A673 (cell line): ENCODE measurements around the gene PDE9A. TPM values are rescaled to one million over a fixed set of nuclear protein-coding genes. Genes with fewer than 3 reads are reported as not detected.

ENCODE experiments used
- BruUV-seq: library from RNA; stranded (reverse); fragments of 400-500 nt; replicated peaks from 2 replicates; lab custom pipeline; 2021; lab: Mats Ljungman, UMichigan
- CTCF ChIA-PET: fragments of 300-600 bp; sonication (Branson Sonifier 250); formaldehyde crosslinking; loops from one replicate; lab custom pipeline; 2022; ENCODE audit warnings: antibody characterized with exemption; lab: Charles Lee
- POLR2A ChIA-PET: fragments of 300-600 bp; sonication (Branson Sonifier 250); formaldehyde crosslinking; loops from one replicate; lab custom pipeline; 2022; ENCODE audit warnings: antibody characterized with exemption; ENCODE audit not compliant: low non-redundant PET; lab: Charles Lee
- DNase-seq: peaks from one replicate; pipeline ENCODE4 v3.0.0-alpha.2; 2015; ENCODE audit warnings: low spot score
- H3K27ac ChIP-seq: fragments of 200-600 bp; sonication (generic); 2 replicates; pipeline ENCODE4 v1.5.1; 2016; ENCODE audit warnings: mixed run types, low read depth, mild to moderate bottlenecking, mixed read lengths, antibody characterized with exemption, low read length; ENCODE audit not compliant: poor library complexity, severe bottlenecking
- H3K27me3 ChIP-seq: fragments of 200-600 bp; sonication (generic); replicated peaks from 2 replicates; pipeline ENCODE4 v1.6.1; 2017; ENCODE audit warnings: mixed run types, low read depth, mild to moderate bottlenecking, mixed read lengths, antibody characterized with exemption, low read length; ENCODE audit not compliant: insufficient read depth, poor library complexity
- H3K36me3 ChIP-seq: fragments of 200-600 bp; sonication (generic); 2 replicates; pipeline ENCODE4 v1.6.1; 2016; ENCODE audit warnings: mixed run types, mild to moderate bottlenecking, mixed read lengths, antibody characterized with exemption, low read length; ENCODE audit not compliant: insufficient read depth, poor library complexity, severe bottlenecking
- H3K4me1 ChIP-seq: fragments of 200-600 bp; sonication (generic); 2 replicates; pipeline ENCODE4 v1.6.1; 2017; ENCODE audit warnings: mixed run types, mild to moderate bottlenecking, mixed read lengths, antibody characterized with exemption, low read length; ENCODE audit not compliant: insufficient read depth, poor library complexity, severe bottlenecking
- H3K4me3 ChIP-seq: fragments of 200-600 bp; sonication (generic); 2 replicates; pipeline ENCODE4 v1.5.1; 2016; ENCODE audit warnings: low read depth, mixed run types, mild to moderate bottlenecking, mixed read lengths, low read length; ENCODE audit not compliant: poor library complexity, severe bottlenecking
- H3K9me3 ChIP-seq: fragments of 200-600 bp; sonication (generic); 2 replicates; pipeline ENCODE4 v1.6.1; 2016; ENCODE audit warnings: mixed run types, low read depth, mild to moderate bottlenecking, mixed read lengths, antibody characterized with exemption, low read length; ENCODE audit not compliant: poor library complexity, severe bottlenecking
- CTCF ChIP-seq: fragments of 300-800, 200-600 bp; sonication (generic); conservative IDR thresholded peaks from 2 replicates; pipeline ENCODE4 v1.5.1; 2017; ENCODE audit warnings: low read depth, mild to moderate bottlenecking, antibody characterized with exemption, low read length, moderate library complexity, mixed read lengths
- EZH2 ChIP-seq: fragments of 200-600 bp; sonication (generic); IDR thresholded peaks from 2 replicates; pipeline ENCODE4 v1.6.1; 2017; ENCODE audit warnings: borderline replicate concordance, low read depth, mild to moderate bottlenecking, mixed read lengths, antibody characterized with exemption, low read length; ENCODE audit not compliant: poor library complexity, severe bottlenecking
- intact Hi-C: fragments of 100-400 bp; cut with micrococcal nuclease; formaldehyde crosslinking; loops from one replicate; pipeline ENCODE4 v1.10.0; 2022; ENCODE audit not compliant: unreplicated experiment
- total RNA-seq: library from RNA; stranded (reverse); gene quantifications from 2 replicates; pipeline ENCODE4 v1.2.3, GENCODE V29; 2021

Gene PDE9A
- total RNA-seq, 1 experiment from 2014 or later, result 14.3 TPM

- Histone ChIP-seq H3K4me3 (no peak overlapping the region), H3K36me3 (no peaks in the 10 kb centered on the region), H3K9me3 (no peaks in the 10 kb centered on the region), H3K27me3 (peaks cover 15% of the 10 kb centered on the region), H3K27ac (no peak overlapping the region), H3K4me1 (peaks cover 8% of the 10 kb centered on the region)
- no peak for DNase-seq
- CTCF ChIA-PET, result interaction anchor here (0.6 kb wide), 1 partner anchor 35 kb away, joined by 13 read pairs; no protein-coding TSS in a partner anchor
- TF ChIP-seq EZH2, result no peak
- TF ChIP-seq CTCF, result no peak
- POLR2A ChIA-PET, result no interaction called here
- no TSS peak for BruUV-seq
- intact Hi-C loops, result no loop called here
These were observed 128.7 kb downstream of the PDE9A start for GRCh38 chr21:42781971-42782722.

DNA sequence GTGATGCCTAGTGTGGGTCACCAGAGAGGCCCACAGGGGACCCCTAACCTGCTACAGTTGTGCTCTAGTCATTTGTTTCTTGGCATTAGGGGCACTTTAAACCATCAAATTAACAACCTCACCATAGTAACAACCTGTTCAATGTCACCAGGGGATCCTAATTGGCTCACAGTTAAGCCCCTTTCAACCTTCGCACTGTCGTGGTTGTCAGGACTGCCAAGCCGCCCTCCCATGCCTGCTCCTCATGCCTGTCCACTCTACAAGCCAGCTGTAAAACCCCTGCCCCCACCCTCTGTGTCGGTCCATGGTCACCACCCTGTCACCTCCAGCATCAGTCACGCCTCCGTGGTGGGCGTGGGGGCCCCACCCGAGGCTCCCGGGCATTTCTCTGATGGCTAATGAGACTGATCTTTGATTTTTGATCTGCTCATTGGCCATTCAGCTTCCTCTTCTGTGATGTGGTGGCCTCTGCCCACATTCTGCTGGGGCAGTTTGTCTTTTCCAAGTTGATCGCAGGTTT lies 129.4 kb downstream of the PDE9A start:
- TF ChIP-seq CTCF, result no peak
- no peak for TF ChIP-seq EZH2
- no peak overlapping the region for H3K27ac ChIP-seq
- peaks cover 8% of the 10 kb centered on the region for H3K4me1 ChIP-seq
- intact Hi-C loops, result no loop called here
- DNase-seq, result no peak
- peaks cover 15% of the 10 kb centered on the region for H3K27me3 ChIP-seq
- BruUV-seq, result no TSS peak
- H3K36me3 ChIP-seq, result no peaks in the 10 kb centered on the region
- H3K9me3 ChIP-seq, result no peaks in the 10 kb centered on the region
- no peak overlapping the region for H3K4me3 ChIP-seq
- ChIA-PET POLR2A (no interaction called here), CTCF (no interaction called here)

GRCh38 chr21:42784276-42784675 lies 130.9 kb downstream of the PDE9A start:
- no peak for TF ChIP-seq CTCF
- TF ChIP-seq EZH2, result no peak
- CTCF ChIA-PET, result no interaction called here
- Histone ChIP-seq H3K4me1 (peaks cover 8% of the 10 kb centered on the region), H3K36me3 (no peaks in the 10 kb centered on the region), H3K27ac (no peak overlapping the region), H3K4me3 (no peak overlapping the region), H3K9me3 (no peaks in the 10 kb centered on the region), H3K27me3 (peaks cover 15% of the 10 kb centered on the region)
- intact Hi-C loops, result no loop called here
- no peak for DNase-seq
- BruUV-seq, result no TSS peak
- POLR2A ChIA-PET, result no interaction called here
